HG03565 (cell line): ENCODE results near the gene PEX19.
"Not testable (repeated sequence)": the region's sequence is repeated elsewhere in the genome, so short reads cannot be mapped to it uniquely, and the experiment has no call there.

Source experiments
- ATAC-seq: cut with Tn5 transposase; IDR thresholded peaks from one replicate; pipeline ENCODE4 v1.9.1; 2021; ENCODE audit warnings: mild to moderate bottlenecking, moderate library complexity; ENCODE audit not compliant: unreplicated experiment

Gene PEX19

GRCh38 chr1:160284782-160285344, at the start of gene PEX19:
PEX19 (minus strand) TSS chr1:160285133; CDS start chr1:160285124, 9 bp downstream.
- ATAC-seq = peak; percentile 96

- ATAC-seq = no peak
Observed at GRCh38 chr1:160332516-160332915, 47.6 kb upstream of the PEX19 start.

GRCh38 chr1:160330119-160330518, 45.2 kb upstream of the PEX19 start:
- ATAC-seq = no peak

GRCh38 chr1:160328184-160328583, 43.3 kb upstream of the PEX19 start:
- ATAC-seq = no peak

GRCh38 chr1:160326418-160326817, 41.5 kb upstream of the PEX19 start:
- ATAC-seq = no peak

GRCh38 chr1:160325252-160325651, 40.3 kb upstream of the PEX19 start:
- ATAC-seq = no peak

GRCh38 chr1:160322831-160323230, 37.9 kb upstream of the PEX19 start:
- ATAC-seq = no peak

- ATAC-seq = no peak
Observed at GRCh38 chr1:160315359-160315758, 30.4 kb upstream of the PEX19 start.

GRCh38 chr1:160309571-160309970, 24.6 kb upstream of the PEX19 start:
- ATAC-seq = no peak

GRCh38 chr1:160309185-160309557, 24.2 kb upstream of the PEX19 start:
- ATAC-seq = no peak

- ATAC-seq = no peak
Observed at GRCh38 chr1:160308451-160309184, 23.7 kb upstream of the PEX19 start.

GRCh38 chr1:160307118-160307791, 22.3 kb upstream of the PEX19 start:
- no peak for ATAC-seq

- ATAC-seq = no peak
Observed at GRCh38 chr1:160300173-160300572, 15.2 kb upstream of the PEX19 start.

GRCh38 chr1:160296036-160296435, 11.1 kb upstream of the PEX19 start:
- no peak for ATAC-seq

- no peak for ATAC-seq
Observed at GRCh38 chr1:160293020-160293968, 8.4 kb upstream of the PEX19 start.

GRCh38 chr1:160291248-160292220, 6.6 kb upstream of the PEX19 start:
- ATAC-seq = peak; percentile 78

- not testable (repeated sequence) for ATAC-seq
Observed at GRCh38 chr1:160287769-160288168, 2.8 kb upstream of the PEX19 start.

- ATAC-seq = no peak
Observed at GRCh38 chr1:160285506-160285905, 573 bp upstream of the PEX19 start.

GRCh38 chr1:160284220-160284781, 632 bp downstream of the PEX19 start:
- no peak for ATAC-seq

- no peak for ATAC-seq
Observed at GRCh38 chr1:160282807-160283206, 2.1 kb downstream of the PEX19 start.
